GM13976 (cell line): ENCODE results near the gene LRRC32.

Experiments
- DNase-seq: peaks from one replicate; pipeline ENCODE4 v3.0.0; 2012; ENCODE audit warnings: low spot score
- in situ Hi-C: fragments of 300-500 bp; cut with MboI; formaldehyde crosslinking; loops from one replicate; pipeline ENCODE4 v1.12.0; 2022; ENCODE audit warnings: low sequenced_read_pairs, mixed read lengths, inconsistent platforms; ENCODE audit not compliant: unreplicated experiment
- TF ChIP-seq, protein P1 (sequence below): IDR thresholded peaks from 2 replicates; pipeline ENCODE4 v1.5.1; 2012; ENCODE audit warnings: borderline replicate concordance, mild to moderate bottlenecking; ENCODE audit not compliant: insufficient read depth; ENCODE audit errors: extremely low read depth, missing control alignments, control extremely low read depth

LRRC32 gene

DNA sequence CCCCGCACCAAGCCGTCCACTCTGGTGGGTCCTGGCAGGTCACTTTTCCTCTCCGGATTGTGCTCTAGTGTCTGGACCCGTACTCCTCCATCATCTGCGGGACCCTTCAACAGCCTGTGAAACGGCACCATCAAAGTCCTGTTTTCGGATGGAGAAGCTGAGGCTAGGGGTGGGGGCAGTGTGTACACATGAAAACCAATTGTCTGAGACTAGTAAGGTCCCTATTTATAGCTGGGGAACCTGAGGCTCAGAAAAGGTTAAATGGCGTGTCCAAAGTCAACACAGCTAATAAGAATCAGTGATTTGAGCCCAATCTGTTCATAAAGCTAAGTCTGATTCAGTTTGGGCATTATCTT lies 668 bp upstream of the LRRC32 start:
- no peak for DNase-seq
- in situ Hi-C loops = no loop called here
- TF ChIP-seq, protein P1, sequence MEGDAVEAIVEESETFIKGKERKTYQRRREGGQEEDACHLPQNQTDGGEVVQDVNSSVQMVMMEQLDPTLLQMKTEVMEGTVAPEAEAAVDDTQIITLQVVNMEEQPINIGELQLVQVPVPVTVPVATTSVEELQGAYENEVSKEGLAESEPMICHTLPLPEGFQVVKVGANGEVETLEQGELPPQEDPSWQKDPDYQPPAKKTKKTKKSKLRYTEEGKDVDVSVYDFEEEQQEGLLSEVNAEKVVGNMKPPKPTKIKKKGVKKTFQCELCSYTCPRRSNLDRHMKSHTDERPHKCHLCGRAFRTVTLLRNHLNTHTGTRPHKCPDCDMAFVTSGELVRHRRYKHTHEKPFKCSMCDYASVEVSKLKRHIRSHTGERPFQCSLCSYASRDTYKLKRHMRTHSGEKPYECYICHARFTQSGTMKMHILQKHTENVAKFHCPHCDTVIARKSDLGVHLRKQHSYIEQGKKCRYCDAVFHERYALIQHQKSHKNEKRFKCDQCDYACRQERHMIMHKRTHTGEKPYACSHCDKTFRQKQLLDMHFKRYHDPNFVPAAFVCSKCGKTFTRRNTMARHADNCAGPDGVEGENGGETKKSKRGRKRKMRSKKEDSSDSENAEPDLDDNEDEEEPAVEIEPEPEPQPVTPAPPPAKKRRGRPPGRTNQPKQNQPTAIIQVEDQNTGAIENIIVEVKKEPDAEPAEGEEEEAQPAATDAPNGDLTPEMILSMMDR = no peak

DNA sequence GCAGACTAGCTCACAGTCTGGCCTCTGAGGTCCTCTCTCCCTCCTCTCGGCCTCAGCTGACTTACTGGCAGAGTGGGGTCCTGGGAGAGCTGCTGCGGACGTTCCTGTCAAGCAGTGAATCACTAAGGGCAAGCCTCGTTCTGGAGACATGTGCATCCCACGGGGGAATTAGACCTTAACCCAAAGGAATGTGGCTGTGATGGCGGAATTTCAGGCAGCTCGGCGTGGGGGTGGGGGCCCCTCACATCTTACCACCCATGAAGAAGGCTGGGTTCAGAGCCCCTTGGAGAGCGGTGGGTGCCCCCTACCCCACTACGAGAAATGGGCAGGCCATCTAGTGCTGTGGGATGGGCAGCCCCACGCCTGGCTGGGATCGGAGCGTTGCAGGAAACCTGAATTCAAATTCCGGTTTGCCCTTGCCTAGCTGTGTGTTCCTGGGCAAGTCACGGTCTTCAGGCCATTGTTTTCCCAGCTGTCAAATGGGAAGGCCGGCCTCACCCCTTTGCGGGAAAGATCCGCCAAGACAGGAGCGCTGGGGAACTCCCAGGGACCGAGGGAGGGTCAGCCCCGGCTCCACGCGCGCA lies 554 bp downstream of the LRRC32 start:
- no peak for DNase-seq
- TF ChIP-seq, protein P1 = no peak
- in situ Hi-C loops = no loop called here

DNA sequence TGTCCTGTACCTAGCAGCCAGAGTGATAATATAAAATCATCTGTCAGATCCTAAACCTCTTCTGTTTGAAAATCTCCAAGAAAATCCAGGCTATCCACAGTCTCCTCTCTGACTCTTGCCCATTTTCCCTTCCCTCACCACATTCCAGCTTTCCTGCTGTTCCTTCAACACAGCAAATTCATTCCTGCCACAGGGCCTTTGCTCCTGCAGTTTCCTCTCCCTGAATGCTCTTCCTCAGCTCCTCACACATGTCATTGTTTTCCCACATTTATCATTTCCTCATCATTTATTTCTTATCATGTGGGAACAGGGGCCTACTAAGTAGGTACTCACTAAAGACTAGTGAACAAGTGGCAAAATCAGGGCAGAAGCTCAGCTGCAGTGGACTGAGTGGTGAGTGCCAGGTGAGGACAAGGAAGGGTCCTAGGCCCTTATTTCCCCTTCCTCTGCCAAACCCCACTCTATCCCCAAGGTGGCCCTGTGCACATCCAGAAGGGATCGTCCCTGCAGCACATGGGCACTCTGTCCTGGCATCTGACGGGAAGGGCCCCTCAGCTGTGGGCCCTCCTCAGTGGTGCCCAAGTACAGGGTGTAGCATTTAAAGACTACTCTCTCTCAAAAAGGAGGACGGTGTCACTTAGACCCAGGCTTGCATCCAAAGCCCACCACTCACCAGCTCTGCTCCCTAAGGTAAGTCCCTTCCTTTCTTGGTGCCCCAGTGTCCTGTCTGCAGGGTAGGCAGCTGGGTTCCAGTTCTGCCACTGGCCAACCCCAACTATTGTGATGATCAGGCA lies 2.0 kb downstream of the LRRC32 start:
- no peak for DNase-seq
- in situ Hi-C loops = no loop called here
- TF ChIP-seq, protein P1 = no peak

DNA sequence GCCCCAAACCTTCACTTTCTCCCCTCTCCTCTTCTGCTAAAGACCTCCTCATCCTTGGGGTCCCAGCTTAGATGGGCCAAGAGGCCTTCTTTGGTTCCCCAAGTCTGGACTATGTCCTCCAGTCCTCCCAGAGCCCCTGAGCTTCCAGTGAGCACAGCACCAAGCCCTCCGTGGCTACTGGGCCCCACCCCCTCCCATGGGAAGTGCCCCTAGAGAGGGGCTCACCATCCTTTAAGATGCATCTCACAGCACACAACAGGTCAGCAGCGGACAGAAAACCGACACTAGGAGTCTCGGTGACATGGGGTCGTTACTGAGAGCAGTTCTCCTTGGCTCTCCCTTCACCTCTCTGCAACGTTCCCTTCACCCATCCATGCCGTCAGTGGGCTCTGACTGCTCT lies 2.7 kb downstream of the LRRC32 start:
- in situ Hi-C loops = no loop called here
- DNase-seq = no peak
- TF ChIP-seq, protein P1 = no peak

DNA sequence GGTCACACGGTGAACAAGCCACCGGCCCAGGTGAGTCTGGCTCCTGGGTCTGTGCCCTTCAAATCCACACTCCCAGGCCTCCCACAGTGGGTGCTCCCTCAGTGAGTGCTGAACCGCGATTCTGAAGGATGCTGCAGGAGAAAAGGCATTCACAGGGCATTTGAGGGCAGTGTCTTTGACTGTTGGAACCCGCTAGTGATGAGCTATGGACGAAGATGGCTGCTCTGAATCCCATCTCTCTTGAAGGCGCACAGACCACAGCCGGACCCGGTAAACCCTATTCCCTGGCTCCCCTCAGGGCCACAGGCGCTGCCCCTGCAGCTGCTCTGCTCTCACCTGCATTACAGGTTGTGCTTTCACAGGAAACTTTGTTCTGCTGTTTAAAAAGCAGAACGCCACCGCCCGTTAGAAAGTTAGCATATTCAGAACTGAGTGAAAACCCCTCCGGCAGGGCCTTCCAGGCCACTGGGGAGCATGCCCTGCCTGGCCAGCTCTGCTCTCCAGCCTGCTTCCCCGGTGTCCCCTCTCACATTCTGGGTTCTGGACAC lies 3.2 kb downstream of the LRRC32 start:
- TF ChIP-seq, protein P1 = no peak
- in situ Hi-C loops = no loop called here
- no peak for DNase-seq

DNA sequence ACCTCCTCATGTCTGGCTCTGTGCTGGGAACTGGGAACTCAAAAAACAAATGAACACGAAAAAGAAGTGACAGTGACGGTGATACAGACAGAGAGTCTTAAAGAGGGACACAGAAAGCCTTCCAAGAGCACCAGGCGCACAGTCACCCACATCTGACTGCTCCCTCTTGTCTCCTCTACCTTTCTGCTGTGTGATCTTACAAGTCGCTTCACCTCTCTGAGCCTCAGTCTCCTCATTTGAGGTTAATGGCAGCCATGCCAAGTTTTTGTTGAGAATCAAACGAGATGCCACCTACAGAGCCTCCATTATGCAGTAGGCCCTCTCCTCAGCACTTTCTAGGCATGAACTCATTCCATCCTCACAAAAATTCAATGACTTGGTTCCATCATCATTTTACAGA lies 3.7 kb downstream of the LRRC32 start:
- in situ Hi-C loops = no loop called here
- TF ChIP-seq, protein P1 = no peak
- no peak for DNase-seq
